ENCODE data around the gene HMCN2.
"Not testable (repeated sequence)": the region's sequence is repeated elsewhere in the genome, so short reads cannot be mapped to it uniquely, and the experiment has no call there.

HMCN2 gene

DNA sequence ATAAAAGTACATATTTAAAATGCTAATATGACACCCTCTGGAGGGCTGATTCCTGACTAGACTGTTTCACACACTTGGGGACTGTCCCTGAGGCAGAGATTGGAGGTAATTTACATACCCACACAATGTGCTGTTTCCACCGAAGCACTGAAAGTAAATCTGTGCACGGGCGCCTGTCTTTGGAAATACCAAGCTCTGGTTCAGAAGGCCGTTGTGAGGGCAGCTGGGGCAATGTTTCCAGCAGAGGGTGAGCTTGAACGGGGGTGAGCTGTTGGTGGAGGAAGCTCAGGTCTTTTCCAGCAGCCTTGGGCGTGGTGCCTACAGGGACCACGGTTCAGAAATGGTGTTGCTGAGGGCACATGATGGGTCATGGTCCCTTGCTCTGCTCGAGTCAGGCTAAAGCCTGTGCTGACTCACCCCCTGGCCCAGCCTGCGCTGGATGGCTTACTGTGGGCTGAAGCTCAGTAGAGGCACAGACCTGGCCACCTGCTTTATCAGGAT lies 25.8 kb upstream of the HMCN2 start:
- in situ Hi-C loops (cut with MboI; ENCODE audit: low sequenced_read_pairs), result no loop called here

- in situ Hi-C loops (cut with MboI; ENCODE audit: low sequenced_read_pairs), result no loop called here
Measured at GRCh38 chr9:130240410-130241197, 25.0 kb upstream of the HMCN2 start.

DNA sequence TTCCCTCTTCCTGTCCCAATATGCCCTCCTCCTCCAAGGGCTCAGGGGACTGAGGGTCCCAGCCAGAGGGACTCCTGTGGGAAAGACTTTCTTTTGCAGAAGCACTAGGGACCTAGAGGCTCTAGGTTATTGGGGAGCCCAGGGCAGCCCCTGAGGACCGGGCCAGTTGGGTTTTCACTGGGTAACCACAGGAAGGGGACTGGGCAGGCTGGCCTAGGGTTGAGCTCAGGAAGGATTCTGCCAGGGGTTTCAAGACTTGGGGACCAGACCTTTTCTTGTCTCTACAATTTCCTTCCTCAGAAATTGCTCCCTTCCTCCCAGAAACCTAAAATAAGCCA lies 24.4 kb upstream of the HMCN2 start:
- in situ Hi-C loops (cut with MboI; ENCODE audit: low sequenced_read_pairs), result no loop called here

GRCh38 chr9:130242270-130243014 lies 23.1 kb upstream of the HMCN2 start:
- in situ Hi-C loops (cut with MboI; ENCODE audit: low sequenced_read_pairs), result no loop called here

DNA sequence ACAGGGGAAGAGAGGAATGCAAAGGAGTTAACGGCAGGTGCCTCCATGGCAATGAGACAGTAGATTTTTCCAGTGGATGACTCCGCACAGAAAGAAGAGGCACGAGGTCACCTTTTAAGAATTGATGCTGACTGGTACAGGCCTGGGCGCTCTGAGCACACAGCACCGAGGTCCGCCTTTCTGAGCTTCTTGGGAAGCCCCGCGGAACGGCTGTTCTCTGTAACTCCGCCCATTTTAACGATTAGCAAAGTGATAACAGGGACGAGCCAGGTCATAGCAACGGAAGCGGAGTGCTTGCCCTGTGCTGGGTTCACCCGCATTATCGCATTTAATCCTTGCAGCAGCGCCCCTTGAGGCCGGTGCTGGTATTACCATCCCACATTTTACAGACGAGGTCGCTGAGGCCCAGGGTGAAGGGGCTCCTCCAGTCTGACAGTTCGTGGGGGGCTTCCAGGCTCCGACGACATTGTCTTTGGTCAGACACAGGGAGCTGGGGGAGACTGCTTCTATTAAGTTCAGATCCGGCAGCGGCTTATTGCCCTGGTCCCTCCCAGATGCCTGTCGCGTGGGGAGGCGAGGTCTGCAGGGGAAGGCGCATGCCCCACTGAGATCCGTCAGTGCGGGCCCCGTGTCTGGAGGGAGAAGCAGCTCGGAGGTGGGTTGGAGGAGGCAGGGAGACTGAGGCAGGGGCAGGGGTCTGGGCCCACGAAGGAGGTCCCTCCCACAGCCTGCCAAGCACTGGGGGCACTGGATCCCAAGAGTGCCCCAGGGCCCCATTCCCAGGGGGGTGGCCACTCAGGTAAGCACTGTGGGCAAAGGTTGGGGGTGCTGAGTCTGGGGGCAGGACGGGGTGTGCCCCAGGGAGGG lies 22.3 kb upstream of the HMCN2 start:
- in situ Hi-C loops (cut with MboI; ENCODE audit: low sequenced_read_pairs), result no loop called here

DNA sequence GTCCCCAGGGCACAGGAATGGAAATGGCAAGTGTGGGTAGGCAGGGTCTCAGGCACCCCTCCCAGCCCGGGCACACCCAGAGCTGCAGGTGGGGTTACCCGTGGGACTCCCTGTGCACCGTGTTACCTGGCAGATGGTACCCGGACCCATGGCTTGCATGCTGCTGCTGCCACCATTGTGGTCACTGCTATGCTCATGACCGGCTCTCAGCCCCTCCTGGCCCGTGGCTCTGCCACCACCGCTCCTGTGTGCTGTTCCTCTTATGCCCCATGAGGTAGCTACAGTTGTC lies 21.7 kb upstream of the HMCN2 start:
- in situ Hi-C loops (cut with MboI; ENCODE audit: low sequenced_read_pairs), result no loop called here

DNA sequence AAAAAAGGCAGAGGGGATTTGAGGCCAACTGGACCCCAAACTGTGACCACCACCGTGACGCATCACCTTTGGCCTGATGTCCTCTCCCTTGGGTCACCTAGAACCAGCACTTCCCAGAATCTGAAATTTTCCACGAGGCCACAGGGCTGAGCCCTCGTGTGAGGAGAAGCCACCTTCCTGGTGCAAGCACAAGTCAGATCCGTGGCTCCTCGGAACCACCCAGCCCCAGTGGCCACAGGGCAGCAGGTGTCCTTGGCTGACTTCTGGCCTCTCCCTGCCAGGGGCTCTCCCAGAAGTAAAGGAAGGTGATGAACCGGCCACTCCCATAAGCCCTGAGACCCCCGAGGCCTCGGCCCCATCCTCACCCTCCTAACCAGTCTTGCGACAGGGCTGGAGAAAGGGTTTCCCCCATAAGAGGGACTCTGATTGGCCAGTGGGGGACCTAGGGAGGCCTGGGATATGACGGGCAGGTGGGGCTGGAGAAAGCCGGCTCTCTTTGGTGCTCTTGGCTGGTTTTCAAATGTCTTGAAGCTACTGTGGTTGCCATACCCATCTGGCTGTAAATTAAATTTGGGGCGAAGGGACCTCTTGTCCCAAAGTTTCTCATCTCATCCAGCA lies 20.9 kb upstream of the HMCN2 start:
- in situ Hi-C loops (cut with MboI; ENCODE audit: low sequenced_read_pairs), result no loop called here

GRCh38 chr9:130245474-130245873 lies 20.1 kb upstream of the HMCN2 start:
- in situ Hi-C loops (cut with MboI; ENCODE audit: low sequenced_read_pairs), result no loop called here

DNA sequence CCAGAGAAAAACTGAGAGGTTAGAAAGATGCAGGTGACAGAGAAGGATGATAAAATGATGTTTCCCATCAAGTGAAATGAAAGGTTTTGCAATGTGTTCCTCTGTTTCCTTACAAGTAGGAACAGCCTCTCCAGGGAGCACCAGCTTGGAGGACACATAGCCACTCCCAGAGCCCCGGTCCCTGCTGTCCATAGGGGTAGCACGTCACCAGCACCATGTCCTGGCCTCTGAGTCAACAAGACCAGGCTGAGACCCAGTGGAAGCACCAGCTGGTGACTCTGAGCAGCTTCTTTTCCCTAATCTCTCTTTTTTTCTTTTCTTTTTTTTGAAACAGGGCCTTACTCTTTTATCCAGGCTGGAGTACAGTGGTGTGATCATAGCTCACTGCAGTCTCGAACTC lies 19.4 kb upstream of the HMCN2 start:
- in situ Hi-C loops (cut with MboI; ENCODE audit: low sequenced_read_pairs), result no loop called here

DNA sequence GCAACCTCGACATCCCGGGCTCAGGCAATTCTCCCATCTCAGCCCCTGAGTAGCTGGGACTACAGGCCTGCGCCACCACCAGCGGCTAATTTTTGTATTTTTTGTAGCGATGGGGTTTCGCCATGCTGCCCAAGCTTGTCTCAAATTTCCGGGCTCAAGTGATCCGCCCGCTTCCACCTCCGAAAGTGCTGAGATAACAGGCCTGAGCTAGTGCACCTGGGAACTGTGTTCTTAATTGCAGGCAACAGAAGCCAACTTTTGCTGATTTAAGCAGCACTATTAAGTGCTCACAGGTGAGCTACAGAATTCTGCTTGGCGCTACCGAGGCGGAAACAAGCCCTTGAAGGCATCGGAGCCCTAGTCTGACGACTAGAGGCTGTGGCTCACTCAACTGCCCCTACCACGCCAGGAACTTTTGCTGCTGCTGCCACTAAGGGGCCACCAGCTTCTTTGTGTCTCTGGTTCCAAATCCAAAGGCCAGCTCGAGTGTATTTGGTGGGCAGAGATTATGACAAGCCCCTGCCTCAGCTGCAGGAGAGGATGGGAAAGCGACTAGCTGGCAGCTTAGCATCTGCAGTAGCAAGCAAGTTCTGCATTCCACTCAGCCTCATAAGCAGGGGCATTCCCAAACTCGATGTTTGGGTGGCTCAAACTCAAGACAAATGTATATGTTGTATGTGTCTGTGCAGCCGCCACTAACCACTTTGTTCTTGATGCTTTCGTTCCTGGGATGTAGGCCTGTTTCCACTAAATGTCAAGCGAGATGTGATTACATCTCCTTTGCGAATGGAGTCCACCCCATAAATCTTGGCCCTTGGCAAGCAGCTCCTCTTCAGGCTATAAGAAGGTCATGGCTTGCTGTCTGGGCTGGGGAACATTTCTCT lies 10.6 kb upstream of the HMCN2 start:
- in situ Hi-C loops (cut with MboI; ENCODE audit: low sequenced_read_pairs), result no loop called here

- in situ Hi-C loops (cut with MboI; ENCODE audit: low sequenced_read_pairs), result no loop called here
Measured at GRCh38 chr9:130255631-130256134, 9.9 kb upstream of the HMCN2 start.

- in situ Hi-C loops (cut with MboI; ENCODE audit: low sequenced_read_pairs), result no loop called here
Measured at GRCh38 chr9:130256644-130257043, 8.9 kb upstream of the HMCN2 start.

GRCh38 chr9:130258137-130258536 lies 7.4 kb upstream of the HMCN2 start:
- in situ Hi-C loops (cut with MboI; ENCODE audit: low sequenced_read_pairs), result not testable (repeated sequence)

GRCh38 chr9:130259044-130259443 lies 6.5 kb upstream of the HMCN2 start:
- in situ Hi-C loops (cut with MboI; ENCODE audit: low sequenced_read_pairs), result no loop called here

- in situ Hi-C loops (cut with MboI; ENCODE audit: low sequenced_read_pairs), result no loop called here
Measured at GRCh38 chr9:130260816-130261765, 4.5 kb upstream of the HMCN2 start.

- in situ Hi-C loops (cut with MboI; ENCODE audit: low sequenced_read_pairs), result no loop called here
Measured at GRCh38 chr9:130262061-130262745, 3.4 kb upstream of the HMCN2 start.

DNA sequence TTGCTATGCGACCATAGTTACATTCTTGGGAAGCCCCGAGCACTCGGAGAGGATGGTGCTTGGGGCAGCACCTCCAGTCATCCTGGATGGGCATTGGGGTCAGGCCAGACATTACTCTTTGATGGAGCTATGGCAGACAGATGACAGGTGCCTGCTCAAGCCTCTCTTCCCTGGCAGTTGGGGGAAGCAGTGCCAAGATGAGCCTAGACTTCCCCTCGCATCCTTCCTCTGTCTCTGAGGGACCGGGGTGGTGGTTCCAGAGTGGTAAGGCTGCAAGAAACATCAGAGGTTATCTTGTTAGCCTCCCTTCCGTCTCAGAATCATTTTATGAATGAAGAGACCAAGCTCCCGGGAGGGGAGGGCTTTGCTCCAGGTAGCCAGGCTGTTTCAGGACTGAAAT lies 2.8 kb upstream of the HMCN2 start:
- in situ Hi-C loops (cut with MboI; ENCODE audit: low sequenced_read_pairs), result no loop called here
